Liver (tissue), 9 donors: ENCODE data around the gene ARFIP1. TPM values are rescaled to one million over a fixed set of nuclear protein-coding genes. Genes with fewer than 3 reads are reported as not detected.
"Not testable (repeated sequence)": the region's sequence is repeated elsewhere in the genome, so short reads cannot be mapped to it uniquely, and the experiment has no call there.

ENCODE experiments used
- DNase-seq: peaks from one replicate; pipeline ENCODE4 v3.0.0-alpha.2; 2017; ENCODE audit warnings: low spot score
- H3K27ac ChIP-seq, 2 donors: one replicate each; pipeline ENCODE4 v1.7.0; 2013; ENCODE audit warnings: inconsistent platforms in 2 of 2, low read length in 2 of 2, control low read depth in 1 of 2, low read depth in 1 of 2, mild to moderate bottlenecking in 1 of 2
- H3K27me3 ChIP-seq, 4 donors: one replicate each; pipeline versions ENCODE4 v1.6.1 to v1.7.0; 2013; ENCODE audit warnings: low read length in 3 of 4, inconsistent platforms in 1 of 4, mild to moderate bottlenecking in 1 of 4, moderate library complexity in 1 of 4; ENCODE audit not compliant: control insufficient read depth in 4 of 4, insufficient read depth in 4 of 4
- H3K36me3 ChIP-seq, 4 donors: one replicate each; pipeline versions ENCODE4 v1.6.1 to v1.7.0; 2013; ENCODE audit warnings: low read length in 3 of 4, mild to moderate bottlenecking in 3 of 4, low read depth in 1 of 4, moderate library complexity in 1 of 4; ENCODE audit not compliant: control insufficient read depth in 4 of 4, insufficient read depth in 3 of 4
- H3K4me1 ChIP-seq, 4 donors: one replicate each; pipeline versions ENCODE4 v1.6.1 to v1.7.0; 2013; ENCODE audit warnings: low read length in 3 of 4, mild to moderate bottlenecking in 3 of 4, moderate library complexity in 1 of 4; ENCODE audit not compliant: control insufficient read depth in 4 of 4, insufficient read depth in 4 of 4
- H3K4me3 ChIP-seq, 3 donors: one replicate each; pipeline versions ENCODE4 v1.6.1 to v1.7.0; 2013; ENCODE audit warnings: low read length in 3 of 3, control low read depth in 1 of 3, low read depth in 1 of 3, mild to moderate bottlenecking in 1 of 3
- H3K9ac ChIP-seq, 2 donors: one replicate each; pipeline ENCODE4 v1.7.0; 2013; ENCODE audit warnings: low read length in 2 of 2, mild to moderate bottlenecking in 2 of 2, moderate library complexity in 2 of 2, control low read depth in 1 of 2, low read depth in 1 of 2
- H3K9me3 ChIP-seq, 4 donors: one replicate each; pipeline versions ENCODE4 v1.6.1 to v1.7.0; 2013; ENCODE audit warnings: low read length in 3 of 4; ENCODE audit not compliant: control insufficient read depth in 4 of 4
- ATF3 ChIP-seq: IDR thresholded peaks from 2 replicates; pipeline ENCODE4 v1.6.1; 2016; ENCODE audit warnings: antibody characterized with exemption
- CTCF ChIP-seq: fragments of 150-350 bp; IDR thresholded peaks from 2 replicates; pipeline ENCODE4 v1.5.1; 2017; ENCODE audit warnings: improper control_type of control experiment, low read depth, low read length; ENCODE audit not compliant: missing input control
- EGR1 ChIP-seq, 2 donors: IDR thresholded peaks; 2 replicates each; pipeline ENCODE4 v1.6.1; 2016 to 2018; ENCODE audit warnings: antibody characterized with exemption in 2 of 2, low read depth in 2 of 2
- FOXA1 ChIP-seq: IDR thresholded peaks from 2 replicates; pipeline ENCODE4 v1.6.1; 2016; ENCODE audit warnings: antibody characterized with exemption
- FOXA2 ChIP-seq: IDR thresholded peaks from 2 replicates; pipeline ENCODE4 v1.6.1; 2016; ENCODE audit warnings: antibody characterized with exemption
- GABPA ChIP-seq, 2 donors: IDR thresholded peaks in 1 of 2; conservative IDR thresholded peaks in 1 of 2; 2 replicates each; pipeline ENCODE4 v1.6.1; 2016; ENCODE audit warnings: antibody characterized with exemption in 2 of 2, mild to moderate bottlenecking in 1 of 2, moderate library complexity in 1 of 2
- HNF4A ChIP-seq, 2 donors: conservative IDR thresholded peaks; 2 replicates each; pipeline ENCODE4 v1.6.1; 2016; ENCODE audit warnings: antibody characterized with exemption in 2 of 2, mild to moderate bottlenecking in 2 of 2
- JUND ChIP-seq, 2 donors: IDR thresholded peaks; 2 replicates each; pipeline ENCODE4 v1.6.1; 2016; ENCODE audit warnings: antibody characterized with exemption in 2 of 2
- MAX ChIP-seq: IDR thresholded peaks from 2 replicates; pipeline ENCODE4 v1.6.1; 2016; ENCODE audit warnings: antibody characterized with exemption
- RAD21 ChIP-seq, 2 donors: IDR thresholded peaks; 2 replicates each; pipeline ENCODE4 v1.6.1; 2016; ENCODE audit warnings: antibody characterized with exemption in 2 of 2, mild to moderate bottlenecking in 2 of 2
- RXRA ChIP-seq, 2 donors: IDR thresholded peaks; 2 replicates each; pipeline ENCODE4 v1.6.1; 2017 to 2018; ENCODE audit warnings: antibody characterized with exemption in 2 of 2, mild to moderate bottlenecking in 1 of 2
- SP1 ChIP-seq: IDR thresholded peaks from 2 replicates; pipeline ENCODE4 v1.6.1; 2018; ENCODE audit warnings: antibody characterized with exemption, mild to moderate bottlenecking
- YY1 ChIP-seq: IDR thresholded peaks from 2 replicates; pipeline ENCODE4 v1.6.1; 2016; ENCODE audit warnings: antibody characterized with exemption, mild to moderate bottlenecking
- ZBTB33 ChIP-seq: IDR thresholded peaks from 2 replicates; pipeline ENCODE4 v1.6.1; 2016; ENCODE audit warnings: antibody characterized with exemption
- WGBS: extraction: QIAGEN DNeasy Blood & Tissue Kit; methylation state at CpG from one replicate; pipeline ENCODE4 v1.1.7; 2013; 5-methylcytosine and 5-hydroxymethylcytosine counted together
- polyA plus RNA-seq, 2 donors: library from polyadenylated mRNA; stranded (reverse) in 1 of 2; unstranded in 1 of 2; fragments of 200-250 nt in 1 of 2; fragments of >200 nt in 1 of 2; fragmentation: Nextera tagmentation in 1 of 2; extraction: Ambion mirVana in 1 of 2; gene quantifications; one replicate each; pipeline versions ENCODE4 v1.2.1 to v1.2.3, GENCODE V29; 2013 to 2015
- total RNA-seq, 2 donors: library from RNA; depleted of rRNA; stranded (reverse); fragments of >200 nt; gene quantifications; one replicate each; pipeline ENCODE4 v1.2.3, GENCODE V29; 2014
- donor health status: healthy.
- donor health status: healthy.
- donor health status: healthy.
- donor health status: healthy.
- donor health status: healthy.

Gene ARFIP1
- total and polyA plus RNA-seq, 4 donors = 6.8 to 16.8 (median 14.9) TPM

GRCh38 chr4:152748619-152749018 lies 31.1 kb upstream of the ARFIP1 start:
- 93% methylated on average over 9 of the region's 9 CpGs for WGBS

GRCh38 chr4:152763796-152764195 lies 16.0 kb upstream of the ARFIP1 start:
- H3K27me3 ChIP-seq = no peaks in the 10 kb centered on the region
- DNase-seq = no peak
- no peak overlapping the region for H3K9ac ChIP-seq
- H3K4me1 ChIP-seq = no peaks in the 10 kb centered on the region
- H3K4me3 ChIP-seq = no peak overlapping the region
- no peaks in the 10 kb centered on the region for H3K36me3 ChIP-seq
- WGBS = 100% methylated on average over 1 of the region's 1 CpG
- H3K27ac ChIP-seq = no peak overlapping the region
- TF ChIP-seq YY1 = no peak
- no peak for TF ChIP-seq MAX
- TF ChIP-seq SP1 = no peak
- TF ChIP-seq FOXA2 = no peak
- no peak for TF ChIP-seq HNF4A (conservative IDR thresholded peaks at IDR 0.05)
- TF ChIP-seq FOXA1 = no peak
- no peak for TF ChIP-seq RXRA (IDR thresholded peaks at IDR 0.05)
- no peak for TF ChIP-seq RAD21 (IDR thresholded peaks at IDR 0.05)
- no peaks in the 10 kb centered on the region for H3K9me3 ChIP-seq

More at GRCh38 chr4:152748619-152749018, 31.1 kb upstream of the ARFIP1 start:
- no peaks in the 10 kb centered on the region for H3K36me3 ChIP-seq
- H3K9ac ChIP-seq = no peak overlapping the region
- peaks cover 0 to 13% (median 6%) of the 10 kb centered on the region in 4 donors for H3K9me3 ChIP-seq
- H3K4me1 ChIP-seq = no peaks in the 10 kb centered on the region
- TF ChIP-seq JUND (IDR thresholded peaks at IDR 0.05) (no peak), GABPA (IDR thresholded peaks at IDR 0.05 in 1 of 2, conservative IDR thresholded peaks at IDR 0.05 in 1 of 2) (no peak)
- no peak overlapping the region for H3K4me3 ChIP-seq
- no peak for DNase-seq
- H3K27me3 ChIP-seq = no peaks in the 10 kb centered on the region
- H3K27ac ChIP-seq = no peak overlapping the region

- not testable (repeated sequence) for H3K9me3 ChIP-seq, DNase-seq, H3K9ac ChIP-seq, H3K27me3 ChIP-seq, H3K4me1 ChIP-seq, H3K27ac ChIP-seq, H3K36me3 ChIP-seq, H3K4me3 ChIP-seq
- 91% methylated on average over 54 of the region's 54 CpGs for WGBS
Measured at GRCh38 chr4:152765069-152765737, 14.6 kb upstream of the ARFIP1 start.

GRCh38 chr4:152771741-152772533 lies 7.8 kb upstream of the ARFIP1 start:
- Histone ChIP-seq H3K9ac (no peak overlapping the region), H3K4me1 (no peaks in the 10 kb centered on the region), H3K9me3 (no peaks in the 10 kb centered on the region), H3K36me3 (no peaks in the 10 kb centered on the region), H3K27me3 (no peaks in the 10 kb centered on the region), H3K27ac (no peak overlapping the region), H3K4me3 (no peak overlapping the region)
- no peak for DNase-seq
- WGBS = 76% methylated on average over 3 of the region's 3 CpGs
- no peak for TF ChIP-seq ATF3
- no peak for TF ChIP-seq JUND (IDR thresholded peaks at IDR 0.05)
- TF ChIP-seq FOXA1 = no peak
- TF ChIP-seq ZBTB33 = no peak
- TF ChIP-seq EGR1 (IDR thresholded peaks at IDR 0.05; ENCODE audit: low read depth in 2 of 2) = no peak
- TF ChIP-seq CTCF = no peak
